ENCODE measurements around the gene GJA9. TPM values are rescaled to one million over a fixed set of nuclear protein-coding genes. Genes with fewer than 3 reads are reported as not detected.

Gene GJA9
- total RNA-seq (2021; fragmentation: NEBNext Ultra II Directional; extraction: Animal tissue kit (Norgen Biotek cat#: 25700)) (not detected in 2 replicates), polyA plus RNA-seq (2011; rRNA removed) (not detected in 2 replicates), polyA minus RNA-seq (2011; rRNA and poly(A)+ RNA removed) (not detected in 2 replicates)
- polyA plus RNA-seq (2011; cell fraction: cytosol; rRNA removed), result not detected
- polyA plus RNA-seq (2011; cell fraction: nucleus; rRNA removed), result not detected
- polyA plus RNA-seq (2012, experiment 1 of 2), result 0.09 to 0.22 TPM in 2 of 4 replicates, not detected in the others
- polyA plus RNA-seq (2012, experiment 2 of 2), result not detected
- polyA plus RNA-seq (2013, experiment 1 of 2), result 0.02 TPM
- polyA plus RNA-seq (2013, experiment 2 of 2), result not detected
- polyA minus RNA-seq (2011; cell fraction: cytosol; rRNA and poly(A)+ RNA removed), result not detected
- polyA minus RNA-seq (2011; cell fraction: nucleus; rRNA and poly(A)+ RNA removed), result not detected
- long read RNA-seq, experiment 1, result 0 reads
- long read RNA-seq, experiment 2, result 0 reads

- Histone ChIP-seq H3K4me3 (ENCODE audit: extremely low read depth in 1 of 4, insufficient read depth in 2 of 4, low read depth in 3 of 4, low read length in 4 of 4) (no peak within 1 kb of the TSS), H3K27me3 (replicated peaks in 1 of 4; ENCODE audit: control insufficient read depth in 3 of 4, extremely low read depth in 1 of 4, insufficient read depth in 3 of 4, low read length in 3 of 4) (no peaks in the 10 kb centered on the region), H3K56ac (replicated peaks; ENCODE audit: insufficient read length, low read depth, low read length) (no peak within 1 kb of the TSS), H2AFZ (ENCODE audit: low read length) (no peak within 1 kb of the TSS), H3K4ac (replicated peaks; ENCODE audit: insufficient read length, low read depth, low read length) (no peak within 1 kb of the TSS), H2BK12ac (ENCODE audit: low read depth, low read length) (no peak within 1 kb of the TSS), H3K9me3 (ENCODE audit: insufficient read depth in 2 of 2, low read depth in 1 of 2, low read length in 1 of 2) (no peaks in the 10 kb centered on the region), H2BK5ac (ENCODE audit: low read depth, low read length) (no peak within 1 kb of the TSS), H3K79me1 (ENCODE audit: low read depth, low read length) (no peaks in the 10 kb centered on the region), H3K79me2 (ENCODE audit: control insufficient read depth in 1 of 2, insufficient read depth in 2 of 2, low read length in 2 of 2) (no peaks in the 10 kb centered on the region), H2BK20ac (ENCODE audit: low read length) (no peak within 1 kb of the TSS), H3K18ac (ENCODE audit: extremely low read depth, low read length) (no peak within 1 kb of the TSS), H4K20me1 (replicated peaks in 1 of 2; ENCODE audit: control insufficient read depth in 1 of 2, insufficient read depth in 2 of 2, low read length in 2 of 2) (no peaks in the 10 kb centered on the region), H2BK120ac (replicated peaks; ENCODE audit: low read depth, low read length) (no peak within 1 kb of the TSS), H3K4me1 (replicated peaks in 1 of 4; ENCODE audit: control insufficient read depth in 3 of 4, insufficient read depth in 4 of 4, low read length in 3 of 4) (no peaks in the 10 kb centered on the region), H3K36me3 (ENCODE audit: control insufficient read depth in 2 of 4, insufficient read depth in 4 of 4, low read length in 3 of 4) (no peaks in the 10 kb centered on the region), H3K27ac (ENCODE audit: low read depth, low read length) (no peak within 1 kb of the TSS), H3K4me2 (ENCODE audit: insufficient read depth in 1 of 2, low read depth in 2 of 2, low read length in 2 of 2) (no peak within 1 kb of the TSS), H3K14ac (ENCODE audit: insufficient read length) (no peak within 1 kb of the TSS), H3K9ac (replicated peaks in 1 of 4; ENCODE audit: extremely low read depth in 1 of 4, low read depth in 3 of 4, low read length in 3 of 4) (no peak within 1 kb of the TSS), H3K23me2 (ENCODE audit: low read depth, low read length) (no peaks in the 10 kb centered on the region), H2BK15ac (ENCODE audit: low read length) (no peak within 1 kb of the TSS), H2AK5ac (ENCODE audit: low read depth, low read length) (no peak within 1 kb of the TSS), H4K5ac (ENCODE audit: insufficient read length, low read depth, low read length) (no peak within 1 kb of the TSS), H4K8ac (ENCODE audit: extremely low read depth, insufficient read depth, low read length) (no peak within 1 kb of the TSS), H3K23ac (ENCODE audit: insufficient read length) (no peak within 1 kb of the TSS), H4K91ac (replicated peaks; ENCODE audit: insufficient read length, low read length) (no peak within 1 kb of the TSS)
- ChIA-PET CTCF (ENCODE audit: partially characterized antibody) (interaction anchor here (1.4 to 1.5 kb wide), 4 partner anchors 9 to 210 kb away, joined by 3 to 4 read pairs (median 4); partner anchors contain the start of gene MYCBP), POLR2A (ENCODE audit: partially characterized antibody) (interaction anchor here (1.3 to 1.6 kb wide), 2 partner anchors 109 to 120 kb away, joined by 3 to 5 read pairs; partner anchors contain the start of gene AKIRIN1)
- FAIRE-seq (no peak), DNase-seq (ENCODE audit: low read depth in 1 of 2, low spot score in 2 of 2) (no peak)
- TF ChIP-seq RBBP5 (IDR thresholded peaks at IDR 0.05; ENCODE audit: borderline replicate concordance, low read depth, low read length) (no peak), BCL11A (IDR thresholded peaks at IDR 0.05; ENCODE audit: low read depth in 2 of 2, low read length in 2 of 2) (no peak), CHD1 (IDR thresholded peaks at IDR 0.05; ENCODE audit: low read depth, low read length) (no peak), NANOG (IDR thresholded peaks at IDR 0.05; ENCODE audit: insufficient read depth, low read depth, low read length, poor library complexity, severe bottlenecking) (no peak)
Measured at GRCh38 chr1:38881487-38881886, at the start of gene GJA9. TSS of gene GJA9 (minus strand) at chr1:38881587. CDS start at chr1:38876098, 5,489 bp downstream.
